ENCODE results near the gene PRKAB1.

DNA sequence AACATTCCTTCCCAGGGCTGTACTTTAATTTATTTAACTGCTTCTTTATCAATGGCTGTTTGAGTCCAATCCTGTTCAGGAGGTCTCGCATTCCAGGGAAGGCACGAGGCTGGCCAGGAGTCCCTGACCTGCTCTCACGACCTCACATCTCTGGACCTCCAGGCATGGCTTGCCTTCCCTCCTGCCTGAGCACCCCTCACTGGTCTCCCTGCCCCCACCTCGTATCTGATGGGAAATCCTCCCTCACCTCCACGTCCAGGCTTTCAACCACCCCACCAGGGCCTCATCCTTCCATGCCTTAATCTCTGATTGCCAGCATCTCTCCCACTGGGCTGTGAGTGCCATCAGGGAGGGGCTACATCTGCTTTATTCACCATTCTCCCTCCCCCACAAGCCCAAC is 29.0 kb downstream of the PRKAB1 start:
- TF ChIP-seq CTCF (IDR thresholded peaks at IDR 0.05) (no peak), POLR2A (IDR thresholded peaks at IDR 0.05) (no peak)
